NCI-H2196 treated with DMSO at 0.1 percent for 48 hours (cell line): ENCODE measurements around the gene SDK1.

Experiments used
- DNase-seq: peaks from one replicate; lab custom pipeline; 2025; ENCODE audit not compliant: unreplicated experiment; lab: John Stamatoyannopoulos, UW

SDK1 gene

DNA sequence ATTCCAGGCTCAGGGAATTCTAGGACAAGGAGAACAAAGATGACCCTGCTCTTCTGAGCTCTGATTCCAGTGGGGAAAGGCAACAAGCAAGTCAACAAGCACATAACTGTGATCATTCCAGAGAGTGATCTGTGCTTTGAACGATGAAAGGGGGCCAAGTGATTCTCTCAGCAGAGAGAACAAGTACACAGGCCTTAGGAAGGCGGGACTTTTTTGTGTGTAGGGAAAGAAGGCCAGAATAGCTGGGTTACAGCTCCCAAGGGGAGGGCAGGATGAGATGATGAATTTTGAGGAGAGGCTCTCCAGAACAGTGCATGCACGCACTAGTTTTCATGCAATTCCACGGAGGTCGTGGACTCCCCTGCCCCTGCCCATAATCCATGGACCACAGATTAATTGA, 565.2 kb downstream of the SDK1 start:
- no peak for DNase-seq

- no peak for DNase-seq
Measured at GRCh38 chr7:3867863-3868262, 566.8 kb downstream of the SDK1 start.

- DNase-seq = no peak
Measured at GRCh38 chr7:3879355-3880075, 578.5 kb downstream of the SDK1 start.

GRCh38 chr7:3880228-3880987, 579.4 kb downstream of the SDK1 start:
- no peak for DNase-seq

- no peak for DNase-seq
Measured at GRCh38 chr7:3882782-3883181, 581.7 kb downstream of the SDK1 start.

DNA sequence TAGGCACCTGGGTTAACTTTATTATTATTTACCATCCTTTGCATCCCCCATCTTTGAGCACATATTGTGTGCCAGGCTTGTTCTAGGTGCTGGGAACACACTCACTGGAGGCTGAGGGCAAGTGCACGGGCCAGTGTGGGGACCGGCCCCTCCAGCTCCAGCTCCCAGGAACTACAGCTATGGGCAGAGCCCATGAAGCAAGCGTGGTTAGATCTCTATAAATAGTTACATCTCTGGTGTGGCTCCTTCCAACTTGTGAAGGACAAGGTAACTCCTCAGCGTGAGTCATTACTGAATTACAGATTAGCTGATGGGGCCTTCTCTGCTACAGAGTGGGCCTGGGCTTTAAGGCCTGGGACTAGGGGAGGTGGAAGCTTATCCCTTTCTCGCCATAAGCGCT, 583.5 kb downstream of the SDK1 start:
- no peak for DNase-seq

DNA sequence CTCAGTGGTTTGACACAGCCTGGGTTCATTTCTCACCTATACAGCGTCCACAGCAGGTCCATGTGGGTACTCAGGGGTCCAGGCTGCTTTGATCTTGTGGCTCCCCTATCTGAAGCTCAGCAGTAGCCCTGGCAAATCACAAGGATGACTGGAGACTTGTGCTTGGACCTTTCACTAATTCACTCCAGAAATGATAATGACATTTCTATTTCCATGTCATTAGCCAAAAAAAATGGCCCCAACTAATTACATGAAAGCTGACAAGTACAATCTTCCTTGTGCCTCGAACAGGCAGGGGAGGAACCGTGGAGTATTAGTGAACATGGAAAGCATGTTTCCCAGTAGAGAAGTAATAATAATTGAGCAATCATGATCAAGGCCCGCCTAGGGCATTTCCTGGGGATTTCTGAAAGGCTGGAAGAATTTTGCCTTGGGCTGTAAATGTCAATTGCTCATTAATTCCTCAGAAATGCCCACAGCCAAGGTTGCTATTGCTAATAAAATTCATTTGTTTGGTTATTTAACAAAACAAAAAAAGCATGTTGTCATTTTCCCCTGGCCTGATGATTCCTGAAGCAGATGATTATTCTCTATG, 586.1 kb downstream of the SDK1 start:
- DNase-seq = no peak

- DNase-seq = no peak
Measured at GRCh38 chr7:3888096-3888495, 587.0 kb downstream of the SDK1 start.

GRCh38 chr7:3892157-3892556, 591.1 kb downstream of the SDK1 start:
- no peak for DNase-seq

DNA sequence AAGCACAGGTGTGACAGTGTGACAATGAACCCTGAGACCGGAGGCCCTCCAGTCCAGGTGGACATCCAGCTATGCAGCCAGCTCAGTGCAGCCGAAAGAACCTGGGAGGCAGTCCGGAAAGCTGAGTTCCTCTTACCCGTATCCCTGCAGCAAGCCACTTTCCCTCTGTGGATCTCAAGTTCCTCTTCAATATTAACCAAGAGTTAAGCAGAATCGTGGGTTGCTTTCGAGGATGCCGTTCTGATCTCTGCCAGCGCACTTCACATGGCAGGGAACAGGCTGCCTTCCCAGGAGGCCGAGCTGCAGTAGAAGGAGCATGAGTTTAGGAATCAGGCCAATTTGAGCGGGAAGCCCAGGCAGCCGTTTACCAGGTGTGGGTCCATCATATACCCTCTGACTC, 591.6 kb downstream of the SDK1 start:
- DNase-seq = no peak

DNA sequence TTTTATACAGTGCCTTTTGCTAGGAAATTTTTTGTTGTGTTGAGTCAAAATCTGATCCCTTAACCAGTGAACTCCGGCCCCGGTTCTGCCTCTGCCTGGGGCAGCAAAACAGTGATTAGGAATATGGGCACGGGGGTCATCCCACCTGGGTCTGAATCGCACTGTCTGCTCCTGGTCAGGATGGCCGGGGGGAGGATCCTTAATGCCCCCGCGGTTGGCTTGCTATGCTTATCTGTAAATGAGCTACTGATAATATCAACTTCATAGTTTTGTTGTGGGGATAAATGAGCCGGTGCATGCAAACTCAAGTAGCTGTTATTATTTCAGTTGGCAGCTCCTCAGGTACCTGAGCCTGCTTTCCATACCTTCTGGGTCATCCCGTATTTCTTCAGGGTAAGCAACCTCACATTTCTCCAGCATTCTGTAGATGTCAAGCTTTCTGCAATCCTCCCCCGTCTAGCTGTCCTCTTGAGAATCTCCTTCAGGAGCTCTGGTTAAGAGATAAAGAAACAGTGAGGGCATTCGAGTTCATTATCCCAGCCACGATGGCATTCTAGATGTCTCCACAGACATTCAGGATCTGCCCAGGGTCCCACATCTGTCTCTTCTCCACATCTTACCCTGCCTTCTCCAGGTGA, 592.2 kb downstream of the SDK1 start:
- no peak for DNase-seq

- no peak for DNase-seq
Measured at GRCh38 chr7:3893789-3894153, 592.7 kb downstream of the SDK1 start.

DNA sequence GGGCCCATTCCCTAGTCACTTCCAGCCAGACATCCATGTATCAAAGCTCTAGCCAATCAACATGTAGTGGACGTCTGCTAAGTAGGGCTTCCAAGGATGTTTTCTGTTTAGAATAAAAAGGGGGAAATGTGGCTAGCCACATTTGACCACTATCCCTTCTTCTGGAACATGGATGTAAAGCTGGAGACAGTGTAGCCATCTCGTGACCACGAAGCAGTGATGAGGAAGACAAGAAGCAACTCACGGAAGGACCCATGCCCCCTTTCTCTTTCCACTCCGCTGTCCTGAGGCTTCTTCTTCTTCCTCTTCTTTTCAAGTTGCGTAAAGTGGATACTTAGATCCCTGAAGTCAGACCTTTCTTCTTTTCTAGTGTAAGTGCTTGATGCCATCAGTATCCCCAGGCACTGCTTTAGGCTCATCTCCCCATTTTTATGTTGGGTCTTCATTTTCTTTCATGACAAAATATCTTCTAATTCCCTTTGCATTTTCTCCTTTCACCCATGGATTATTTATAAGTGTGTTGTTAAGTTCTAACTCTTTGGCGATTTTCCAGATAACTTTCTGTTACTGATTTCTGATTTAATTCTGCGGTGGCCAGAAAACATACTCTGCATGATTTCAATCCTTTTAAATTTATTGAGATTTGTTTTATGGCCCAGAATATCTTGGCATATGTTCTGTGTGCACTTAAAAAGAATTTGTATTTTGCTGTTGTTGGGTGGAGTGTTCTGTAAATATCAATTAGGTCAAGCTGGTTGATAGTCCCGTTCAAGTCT, 594.5 kb downstream of the SDK1 start:
- DNase-seq = no peak

- DNase-seq = no peak
Measured at GRCh38 chr7:3896169-3896765, 595.2 kb downstream of the SDK1 start.

DNA sequence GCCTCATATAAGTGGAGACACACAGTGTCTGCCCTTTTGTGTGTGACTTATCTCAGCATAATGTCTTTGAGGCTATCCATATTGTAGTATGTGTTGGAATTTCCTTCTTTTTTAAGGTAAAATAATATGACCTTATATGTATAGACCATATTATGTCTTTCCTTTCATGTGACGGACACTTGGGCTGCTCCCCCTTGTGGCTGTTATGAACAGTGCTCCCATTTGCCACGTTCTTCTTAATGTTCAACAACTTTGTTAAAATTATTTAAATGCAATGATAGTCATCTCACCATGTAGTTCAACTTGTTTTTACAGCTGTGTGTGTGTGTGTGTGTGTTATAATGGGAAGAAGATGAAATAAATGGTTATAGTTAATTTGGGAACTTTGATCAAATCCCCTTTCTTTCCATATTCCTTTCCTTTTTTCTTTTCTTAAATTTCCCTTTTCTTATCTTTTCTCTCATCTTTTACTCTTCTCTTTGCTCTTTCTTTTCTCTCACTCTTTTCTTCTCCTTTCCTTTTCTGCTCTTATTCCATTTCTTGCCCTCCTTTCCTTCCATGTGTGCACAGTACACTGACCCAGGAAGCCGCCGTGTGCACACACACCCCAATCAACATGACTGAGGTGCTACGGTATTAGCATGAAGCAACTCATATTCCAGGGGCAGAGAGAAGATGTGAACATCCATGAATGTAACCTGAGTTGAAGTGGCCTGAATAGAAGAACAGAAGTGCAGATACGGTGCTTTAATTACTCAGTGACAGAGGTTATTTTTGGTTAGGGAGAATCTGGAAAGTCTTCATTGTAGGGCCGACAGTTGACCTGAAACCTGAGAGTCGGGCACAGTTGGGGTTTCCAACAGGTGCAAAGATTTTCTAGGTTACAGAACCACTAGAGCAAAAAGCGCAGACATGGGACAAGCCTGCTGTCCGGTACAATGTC, 596.6 kb downstream of the SDK1 start:
- DNase-seq = no peak

DNA sequence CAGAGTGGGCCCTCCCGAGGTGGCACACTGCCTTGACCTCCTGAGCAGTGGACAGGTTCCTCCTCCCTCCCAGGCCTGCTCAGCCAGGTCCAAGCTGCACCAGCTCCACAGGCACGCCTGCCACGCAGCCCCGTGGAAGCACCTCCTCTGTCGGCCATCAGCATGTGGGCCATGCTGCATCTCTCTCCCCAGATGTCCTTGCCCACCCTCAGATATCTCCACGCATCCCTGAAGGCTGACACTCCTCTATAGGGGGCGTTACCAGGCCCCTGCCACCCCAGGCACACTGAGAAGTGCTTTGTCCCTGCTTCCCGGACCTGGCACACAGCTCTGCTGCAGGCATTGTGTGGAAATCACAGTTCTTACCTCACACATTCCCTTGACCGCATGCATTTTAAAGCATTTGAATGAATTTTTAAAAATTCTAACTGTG, 598.5 kb downstream of the SDK1 start:
- no peak for DNase-seq

DNA sequence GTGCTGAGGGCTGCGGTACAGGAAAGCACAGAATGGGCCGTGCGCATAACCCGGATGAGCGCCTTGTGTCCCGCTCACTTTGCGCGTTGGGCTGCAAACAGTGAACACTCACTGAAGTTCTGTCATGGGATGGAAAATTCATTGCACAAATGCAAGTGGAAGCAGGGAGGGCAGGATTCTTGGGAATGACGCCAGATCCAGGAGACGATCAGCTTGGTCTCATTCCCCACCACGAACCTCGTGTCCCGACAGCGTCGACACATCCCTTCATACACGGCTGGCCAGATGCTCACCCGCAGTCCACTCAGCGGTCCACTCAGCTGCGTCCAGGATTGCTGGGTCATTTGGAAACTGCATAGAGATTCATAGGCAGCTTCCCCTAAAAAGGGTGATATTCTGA, 607.1 kb downstream of the SDK1 start:
- DNase-seq = no peak

DNA sequence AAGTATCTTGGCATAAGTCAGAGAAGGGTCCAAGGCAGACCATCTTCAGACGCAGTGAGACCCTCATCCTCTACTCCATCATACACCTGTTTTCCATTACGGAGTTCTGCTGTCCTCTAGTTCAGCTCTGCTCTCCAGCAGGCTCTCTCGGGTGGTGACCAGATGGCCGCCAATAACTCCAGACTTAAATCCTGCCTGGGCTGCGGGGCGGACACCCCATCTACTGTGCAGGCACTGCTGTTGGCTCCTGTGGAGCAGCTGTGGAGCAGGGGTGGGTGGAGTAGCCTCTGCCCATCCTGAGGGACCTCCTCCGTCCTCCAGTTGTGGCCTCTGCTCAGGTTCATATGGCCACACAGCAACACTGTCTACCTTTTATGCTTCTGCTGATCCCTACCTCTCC, 608.1 kb downstream of the SDK1 start:
- no peak for DNase-seq

DNA sequence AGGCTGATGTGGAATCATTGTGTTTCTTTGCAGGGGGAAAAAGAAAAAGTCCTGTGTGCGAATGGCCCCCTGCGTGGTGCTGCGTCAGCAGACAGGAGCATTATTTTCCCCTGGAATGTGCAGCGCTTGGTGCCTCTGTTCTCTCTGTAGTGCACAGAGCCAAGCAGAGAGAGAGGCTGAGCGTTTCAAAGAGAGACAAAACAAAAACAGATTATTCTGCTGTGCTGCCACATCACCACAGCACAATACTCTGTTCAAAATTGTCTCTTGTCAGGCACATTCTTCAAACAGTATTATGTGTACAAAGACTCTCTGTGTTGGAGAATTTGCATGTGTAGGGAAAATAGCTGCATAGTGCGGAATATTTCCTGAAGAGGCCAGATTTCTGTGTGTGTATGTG, 609.0 kb downstream of the SDK1 start:
- no peak for DNase-seq

DNA sequence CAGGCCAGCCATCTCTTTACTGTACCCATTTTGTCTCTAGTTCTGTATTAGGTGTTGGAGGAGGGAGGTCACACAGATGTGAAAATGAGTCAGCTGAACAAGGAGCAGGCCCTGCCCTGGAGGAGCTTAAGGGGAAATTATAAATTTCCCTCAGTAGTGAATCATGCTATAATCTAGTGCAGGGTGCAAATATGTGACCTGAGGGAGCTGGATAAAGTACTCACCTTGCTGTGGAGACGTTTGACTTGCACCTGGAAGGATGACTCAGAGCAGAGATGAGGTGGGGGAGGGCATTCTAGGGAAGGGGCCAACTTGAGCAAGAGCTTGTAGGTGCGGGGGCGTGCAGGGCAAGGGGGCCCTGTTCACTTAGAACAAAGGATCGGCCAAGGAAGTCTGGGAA, 610.6 kb downstream of the SDK1 start:
- DNase-seq = no peak
